Fibroblast of upper back skin (primary cell): Measurements from ENCODE around the gene MKNK2.
"Not testable (repeated sequence)": the region's sequence is repeated elsewhere in the genome, so short reads cannot be mapped to it uniquely, and the experiment has no call there.

Experiments
- DNase-seq: peaks from one replicate; pipeline ENCODE4 v3.0.0-alpha.2; 2013

Gene MKNK2

GRCh38 chr19:1989513-1990229, 61.4 kb downstream of the MKNK2 start:
- DNase-seq: no peak

- DNase-seq: not testable (repeated sequence)
These were observed 62.6 kb downstream of the MKNK2 start for GRCh38 chr19:1988464-1988863.
